Right forelimb (tissue), 1 donor: ENCODE measurements around the gene PRXL2C.
"Not testable (repeated sequence)": the region's sequence is repeated elsewhere in the genome, so short reads cannot be mapped to it uniquely, and the experiment has no call there.

Source experiments
- DNase-seq: peaks from one replicate; pipeline ENCODE4 v3.0.0-alpha.2; 2018

The PRXL2C gene

DNA sequence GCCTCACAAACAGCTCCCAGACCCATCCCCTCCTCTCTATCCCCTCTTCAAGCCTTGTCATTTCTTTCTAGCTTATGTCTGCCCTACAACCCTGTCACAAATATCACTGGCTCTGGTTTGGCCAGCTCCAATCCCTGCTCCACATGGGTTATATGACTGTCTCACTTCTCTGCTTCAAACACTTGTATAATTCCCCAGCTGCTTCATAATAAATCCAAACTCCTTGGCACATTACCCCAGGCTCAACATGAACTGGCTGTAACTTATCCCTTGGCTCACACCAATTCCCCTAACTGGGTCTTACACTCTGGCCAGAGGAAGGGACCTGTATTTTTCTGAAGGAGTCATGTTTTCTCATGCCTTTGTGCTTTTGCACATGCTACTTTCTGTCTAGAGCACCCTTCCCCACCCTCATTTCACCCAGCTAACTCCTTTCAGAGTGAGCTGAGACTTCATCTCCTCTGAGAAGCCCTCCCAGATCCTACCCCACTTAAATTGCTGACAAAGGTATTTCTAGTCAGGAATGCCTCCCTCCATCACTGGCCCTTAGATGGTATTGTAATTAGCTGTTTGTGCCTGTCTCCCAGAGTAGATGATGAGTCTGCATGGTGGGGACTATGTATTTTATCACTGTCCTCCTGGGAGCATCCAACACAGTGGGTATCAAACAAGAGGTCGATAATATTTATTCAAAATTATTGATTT is 5.3 kb downstream of the PRXL2C start:
- no peak for DNase-seq

DNA sequence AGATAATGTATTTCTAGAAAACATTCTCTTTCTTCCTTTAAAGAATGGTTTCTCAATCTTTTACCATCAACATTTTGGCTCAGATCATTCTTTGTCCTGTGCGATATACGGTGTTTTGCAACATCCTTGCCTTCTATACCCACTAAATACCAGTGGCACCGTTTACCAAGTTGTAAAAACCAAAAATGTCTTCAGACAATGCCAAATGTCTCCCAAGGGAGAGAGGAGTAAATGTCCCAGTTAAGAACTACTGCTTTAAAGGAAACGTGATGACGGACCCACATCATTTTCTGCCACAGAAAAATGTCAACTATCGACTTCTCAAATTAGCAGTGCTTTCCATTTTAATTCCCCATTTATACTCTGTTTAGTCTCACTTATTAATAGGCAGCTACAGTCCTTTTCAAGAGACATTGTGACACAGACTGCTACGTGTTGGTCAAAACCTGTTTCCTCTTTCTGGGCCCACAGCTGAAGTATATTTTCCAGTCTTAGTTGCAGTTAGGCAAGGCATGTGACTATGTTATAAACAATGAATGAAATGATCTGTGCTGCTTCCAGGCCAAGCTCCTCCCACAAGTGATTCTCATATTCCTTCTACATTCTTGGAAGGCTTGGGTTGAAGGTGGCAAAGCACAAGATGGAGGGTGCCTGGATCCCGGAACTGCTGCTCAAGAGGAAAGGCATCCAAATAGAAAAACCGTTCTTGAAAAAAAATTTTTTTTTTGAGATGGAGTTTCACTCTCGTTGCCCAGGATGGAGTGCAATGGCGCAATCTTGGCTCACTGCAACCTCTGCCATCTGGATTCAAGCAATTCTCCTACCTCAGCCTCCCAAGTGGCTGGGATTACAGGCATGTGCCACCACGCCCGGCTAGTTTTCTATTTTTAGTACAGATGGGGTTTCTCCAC is 8.8 kb downstream of the PRXL2C start:
- DNase-seq, result no peak

DNA sequence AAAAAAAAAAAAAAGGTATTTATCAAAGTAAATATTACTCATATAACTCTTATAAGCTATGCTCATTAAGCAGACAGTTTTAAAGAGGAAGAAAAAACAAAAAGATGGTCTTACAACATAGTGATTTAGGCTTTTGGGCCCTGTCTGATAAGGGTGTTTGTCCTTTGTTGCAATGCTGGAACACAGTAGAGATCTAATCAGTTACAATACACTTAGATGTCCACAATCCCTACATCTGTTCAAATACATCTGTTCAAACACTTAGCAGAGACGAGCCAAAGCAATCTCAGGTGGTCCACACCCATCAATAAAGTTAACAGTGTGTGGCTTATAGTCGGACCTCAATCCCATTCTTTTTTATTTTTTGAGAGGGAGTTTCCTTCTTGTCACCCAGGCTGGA is 11.0 kb downstream of the PRXL2C start:
- DNase-seq, result no peak

DNA sequence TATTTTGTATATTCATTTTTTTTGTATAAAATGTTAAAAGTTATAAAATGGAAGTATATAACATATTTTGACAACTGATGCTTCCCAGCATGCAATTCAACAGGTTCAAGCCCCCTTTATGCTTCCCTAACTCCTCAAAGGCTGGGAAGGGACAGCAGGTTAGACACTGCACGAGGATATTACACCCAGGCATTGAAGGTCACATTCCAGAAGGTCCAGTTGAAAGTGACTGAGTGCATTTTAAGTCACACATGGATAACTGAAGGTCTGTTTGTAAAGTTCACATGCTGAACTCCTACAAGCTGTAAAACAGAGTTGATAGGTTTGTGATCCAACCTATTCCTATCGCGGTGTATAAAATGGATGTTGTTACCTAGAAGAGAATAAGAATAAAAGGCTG is 13.6 kb downstream of the PRXL2C start:
- DNase-seq, result no peak

DNA sequence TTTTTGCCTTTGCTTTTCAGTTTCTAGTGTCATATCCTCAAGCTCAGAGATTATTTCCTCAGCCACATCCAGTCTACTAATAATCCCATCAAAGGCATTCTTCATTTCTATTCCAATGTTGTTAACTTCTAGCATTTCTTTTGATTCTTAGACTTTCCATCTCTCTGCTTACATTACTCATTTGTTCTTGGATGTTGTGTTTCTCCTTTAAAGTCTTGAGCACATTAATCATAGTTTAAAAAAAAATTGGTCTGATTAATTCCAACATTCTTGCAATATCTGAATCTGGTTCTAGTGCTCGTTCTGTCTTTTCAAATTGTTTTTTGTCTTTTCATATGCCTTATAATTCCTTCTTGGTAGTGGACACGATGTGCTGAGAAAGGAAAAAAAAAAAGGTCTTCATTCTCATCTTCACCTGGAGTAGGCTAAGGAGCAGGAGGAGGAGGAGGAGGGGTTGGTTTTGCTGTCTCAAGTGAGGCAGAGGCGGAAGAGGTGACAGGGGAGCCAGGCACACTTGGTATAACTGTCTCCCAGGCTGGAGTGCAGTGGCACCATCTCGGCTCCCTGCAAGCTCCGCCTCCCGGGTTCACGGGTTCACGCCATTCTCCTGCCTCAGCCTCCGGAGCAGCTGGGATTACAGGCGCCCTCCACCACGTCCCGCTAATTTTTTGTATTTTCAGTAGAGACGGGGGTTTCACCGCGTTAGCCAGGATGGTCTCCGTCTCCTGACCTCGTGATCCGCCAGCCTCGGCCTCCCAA is 16.3 kb downstream of the PRXL2C start:
- DNase-seq, result no peak

DNA sequence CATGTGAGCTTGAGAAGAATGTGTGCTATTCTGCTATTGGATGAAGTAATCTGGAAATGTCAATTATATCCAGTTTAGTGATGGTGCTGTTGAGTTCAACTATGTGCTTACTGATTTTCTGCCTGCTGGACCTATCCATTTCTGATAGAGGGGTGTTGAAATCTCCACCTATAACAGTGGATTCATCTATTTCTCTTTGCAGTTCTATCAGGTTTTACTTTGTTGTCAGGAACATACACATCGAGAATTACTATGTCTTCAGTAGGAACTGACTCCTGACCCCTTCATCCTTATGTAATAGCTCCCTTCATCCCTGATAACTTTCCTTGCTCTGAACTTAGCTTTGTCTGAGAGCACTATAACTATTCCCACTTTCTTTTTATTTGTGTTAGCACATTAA is 18.7 kb downstream of the PRXL2C start:
- no peak for DNase-seq

DNA sequence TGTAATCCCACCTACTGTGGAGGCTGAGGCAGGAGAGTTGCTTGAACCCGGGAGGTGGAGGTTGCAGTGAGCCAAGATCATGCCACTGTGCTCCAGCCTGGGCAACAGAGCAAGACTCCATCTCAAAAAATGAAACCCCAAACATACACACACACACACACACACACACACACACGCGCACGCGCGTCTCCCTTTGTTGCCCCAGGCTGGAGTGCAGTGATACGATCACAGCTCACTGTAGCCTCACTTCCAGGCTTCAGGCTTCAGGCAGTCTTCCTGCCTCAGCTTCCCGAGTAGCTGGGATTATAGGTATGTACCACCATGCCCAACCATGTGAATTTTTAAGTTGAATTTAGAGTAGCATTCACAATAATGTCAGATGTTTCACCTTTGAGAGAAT is 21.5 kb downstream of the PRXL2C start:
- not testable (repeated sequence) for DNase-seq

DNA sequence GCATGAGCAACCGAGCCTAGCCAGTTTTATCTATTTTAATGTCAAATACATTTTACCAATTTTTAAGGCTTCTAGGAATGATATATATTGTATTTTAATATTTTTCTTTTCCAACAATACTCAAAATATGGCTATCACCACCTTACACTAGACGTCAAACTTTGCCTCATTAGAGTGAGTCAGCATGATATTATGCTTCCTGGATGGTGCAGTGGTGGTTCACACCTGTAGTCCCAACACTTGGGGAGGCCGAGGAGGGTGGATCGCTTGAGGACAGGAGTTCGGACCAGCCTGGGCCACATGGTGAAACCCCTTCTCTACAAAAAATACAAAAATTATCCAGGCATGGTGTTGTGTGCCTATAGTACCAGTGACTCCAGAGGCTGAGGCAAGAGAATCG is 28.2 kb downstream of the PRXL2C start:
- DNase-seq, result no peak

DNA sequence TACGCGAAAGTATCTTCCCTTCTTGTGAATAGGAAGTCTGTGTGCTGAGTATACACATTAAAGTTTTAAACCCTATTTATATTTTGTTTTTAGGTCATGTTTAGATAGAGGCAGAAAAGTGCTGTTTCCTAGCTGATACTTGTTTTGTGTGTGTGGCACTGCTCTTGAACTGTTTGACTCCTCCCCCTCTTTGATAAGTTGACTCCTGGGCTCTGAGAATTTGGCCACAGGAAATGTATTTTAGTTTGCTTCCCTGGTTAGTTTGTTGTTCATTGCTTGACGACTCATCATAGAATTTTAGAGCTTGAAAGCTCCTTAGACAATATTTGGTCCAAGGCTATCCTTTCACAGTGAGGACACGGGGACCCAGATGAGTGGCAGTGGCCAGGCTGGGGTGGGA is 33.5 kb downstream of the PRXL2C start:
- DNase-seq, result no peak

DNA sequence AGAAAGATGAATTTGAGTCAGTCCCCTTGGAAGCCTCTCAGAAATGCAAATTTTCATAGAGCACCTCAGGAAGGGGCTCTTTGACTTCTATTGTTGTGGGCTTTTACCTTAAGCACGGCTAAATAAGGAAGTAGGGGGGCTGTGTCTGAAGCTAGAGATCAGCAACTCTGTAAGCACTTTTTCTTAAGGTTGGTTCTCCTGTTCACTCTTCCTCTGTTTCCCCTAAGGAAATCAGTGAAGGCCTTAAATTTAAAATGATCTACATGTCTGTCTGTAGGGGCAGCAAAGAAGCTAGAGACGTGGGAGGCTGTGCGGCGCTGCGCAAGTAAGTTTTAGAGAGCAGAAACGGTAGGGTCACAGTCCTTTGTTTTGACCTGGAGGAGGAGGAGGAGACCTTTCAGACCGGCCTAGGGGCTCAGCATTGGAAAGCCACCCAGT is 34.3 kb downstream of the PRXL2C start:
- DNase-seq, result no peak

DNA sequence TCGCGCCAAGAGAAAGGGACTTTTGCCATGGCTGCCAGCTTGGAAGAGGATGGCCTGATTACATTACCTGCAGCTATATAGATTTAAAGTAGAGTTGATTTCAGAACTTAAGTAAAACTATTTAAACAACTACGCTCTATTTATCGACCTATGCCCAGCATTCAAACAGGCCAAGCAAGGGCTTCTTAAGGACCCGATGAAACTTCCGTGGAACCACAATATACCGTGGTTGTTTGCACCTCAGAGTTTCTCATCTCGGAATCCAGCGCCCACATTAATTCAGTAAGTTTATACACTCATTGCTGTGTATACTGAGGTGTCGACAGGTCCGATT is 35.0 kb downstream of the PRXL2C start:
- no peak for DNase-seq

DNA sequence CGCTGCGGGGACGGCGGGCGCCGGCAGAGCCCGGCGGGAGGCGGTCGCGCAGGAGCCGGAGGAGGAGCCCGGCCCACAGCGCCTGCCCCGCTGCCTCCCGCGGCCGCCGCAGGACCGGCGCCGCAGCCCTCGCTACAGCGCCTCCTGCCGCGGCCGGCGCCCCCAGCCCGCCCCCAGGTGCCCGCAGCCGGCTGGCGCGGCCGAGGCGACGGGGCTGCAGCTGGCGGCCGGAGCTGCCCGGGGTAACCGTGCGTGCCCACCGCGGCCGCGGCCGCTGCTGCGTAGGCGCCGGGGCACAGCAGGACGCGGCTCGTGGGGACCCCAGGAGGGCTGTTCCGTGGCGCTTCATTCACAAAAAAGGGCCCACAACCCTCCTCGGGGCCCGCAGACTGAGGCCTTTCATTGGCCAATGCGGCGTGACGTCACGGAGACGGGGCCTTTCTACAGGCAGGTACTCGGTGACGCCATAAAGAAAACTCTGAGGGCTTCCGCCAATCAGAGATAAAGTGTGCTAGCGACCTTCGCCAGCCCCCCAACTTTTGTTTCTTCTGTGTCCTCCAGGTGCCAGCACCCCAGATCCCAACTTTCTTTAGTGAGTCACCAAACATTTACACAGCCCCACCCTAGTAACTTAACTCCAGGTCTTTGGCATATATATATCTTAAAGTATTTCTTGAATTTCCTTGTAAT is 35.5 kb downstream of the PRXL2C start, which contains the start of gene CDC14B:
Gene CDC14B, minus strand, starts transcription at position 353 of the 690 bp plus-strand sequence. CDS start 465 bp downstream, outside the sequence.
- peak; percentile 90 for DNase-seq

DNA sequence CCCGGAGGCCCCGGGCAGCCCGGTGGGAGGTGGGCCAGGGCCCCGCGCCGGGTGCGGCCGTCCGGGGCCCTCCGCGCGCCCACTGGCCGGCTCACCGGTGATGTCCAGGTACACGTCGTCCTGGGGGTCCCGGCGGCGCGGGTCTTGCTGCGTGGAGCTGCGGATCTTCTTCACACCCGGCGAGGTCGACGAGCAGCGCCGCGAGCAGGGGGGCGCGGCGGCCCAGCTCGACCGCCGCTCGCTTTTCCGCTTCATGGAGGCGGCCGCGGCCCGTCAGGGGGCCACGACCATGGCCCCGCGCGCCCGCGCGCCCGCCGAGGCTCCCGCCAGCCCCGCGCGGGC is 36.0 kb downstream of the PRXL2C start:
- DNase-seq, result no peak

DNA sequence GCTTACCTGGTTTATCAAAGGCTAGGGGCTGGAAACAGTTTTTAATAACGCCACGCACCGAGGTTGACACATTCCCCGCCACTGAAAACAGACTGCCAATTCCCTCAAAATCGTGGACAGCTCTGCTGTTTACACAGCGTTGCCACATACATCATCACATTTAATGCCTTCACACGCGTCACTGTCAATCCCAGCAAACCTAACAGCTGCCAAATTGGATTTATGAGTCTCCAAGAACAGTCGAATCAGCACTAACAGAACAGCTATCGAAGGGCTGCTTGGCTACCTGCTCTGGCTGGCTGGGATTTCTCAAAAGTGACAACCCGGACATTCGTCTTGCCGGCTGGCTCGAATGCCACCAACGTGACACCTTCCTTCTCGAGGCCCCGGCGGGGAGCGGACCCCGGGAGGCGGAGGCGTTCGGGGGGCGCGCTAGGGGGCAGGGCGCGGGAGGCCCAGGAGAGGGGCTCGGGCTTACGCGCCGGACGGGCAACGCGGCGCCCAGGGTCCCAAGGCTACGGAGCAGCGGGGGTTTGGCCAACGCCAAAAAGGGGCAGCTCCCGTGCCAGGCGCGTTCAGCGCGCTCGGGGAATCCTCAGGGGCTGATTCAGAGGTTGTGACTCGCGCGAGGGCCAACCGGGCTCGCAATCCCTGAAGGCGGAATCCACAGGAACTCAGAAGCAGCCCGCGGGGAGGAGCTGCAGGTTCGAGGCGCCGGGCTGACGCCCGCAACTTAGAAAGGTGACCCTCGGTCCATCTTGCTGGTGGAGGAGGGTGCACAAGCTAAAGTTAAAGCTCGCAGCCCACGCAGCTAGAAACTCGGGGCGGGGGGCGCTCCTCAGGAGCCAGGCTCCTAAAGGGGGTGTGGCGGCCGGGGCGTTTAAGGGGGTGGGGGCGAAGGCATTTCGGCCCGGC is 36.7 kb downstream of the PRXL2C start:
- peak; percentile 72 for DNase-seq

DNA sequence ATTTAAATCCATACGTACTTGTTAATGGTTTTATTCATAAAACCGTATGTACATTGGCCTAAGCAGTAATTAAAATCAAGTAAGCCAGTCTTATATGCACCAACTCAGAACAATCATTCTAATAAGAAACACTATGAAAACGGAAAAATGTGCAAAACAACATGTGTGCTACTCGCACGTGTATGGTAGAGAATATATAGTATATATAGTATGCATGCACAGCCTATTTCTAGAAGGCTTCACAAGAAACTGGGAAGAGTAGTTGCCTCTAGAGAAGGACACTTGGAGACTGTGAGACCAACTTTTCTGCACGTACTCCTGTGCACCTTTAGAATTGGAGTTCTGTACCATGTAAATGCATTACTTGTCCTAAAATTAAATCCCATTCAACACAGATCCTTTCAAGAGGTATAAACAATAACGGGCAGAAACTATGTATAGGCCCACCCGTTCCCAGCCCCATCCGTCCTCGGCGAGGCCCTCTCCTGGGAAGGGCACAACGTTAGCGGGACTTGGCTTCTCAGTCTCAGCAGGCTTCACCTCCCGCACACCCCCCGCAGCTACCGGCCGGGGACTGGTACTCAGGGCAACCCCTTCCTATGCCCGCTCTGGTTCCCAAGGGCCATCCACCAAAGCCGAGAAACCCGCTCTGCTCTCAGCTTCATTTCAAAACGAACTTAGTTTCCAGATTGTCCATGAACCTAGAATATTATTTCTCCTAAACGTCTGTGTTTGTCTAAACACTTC is 37.5 kb downstream of the PRXL2C start:
- peak; percentile 49 for DNase-seq

DNA sequence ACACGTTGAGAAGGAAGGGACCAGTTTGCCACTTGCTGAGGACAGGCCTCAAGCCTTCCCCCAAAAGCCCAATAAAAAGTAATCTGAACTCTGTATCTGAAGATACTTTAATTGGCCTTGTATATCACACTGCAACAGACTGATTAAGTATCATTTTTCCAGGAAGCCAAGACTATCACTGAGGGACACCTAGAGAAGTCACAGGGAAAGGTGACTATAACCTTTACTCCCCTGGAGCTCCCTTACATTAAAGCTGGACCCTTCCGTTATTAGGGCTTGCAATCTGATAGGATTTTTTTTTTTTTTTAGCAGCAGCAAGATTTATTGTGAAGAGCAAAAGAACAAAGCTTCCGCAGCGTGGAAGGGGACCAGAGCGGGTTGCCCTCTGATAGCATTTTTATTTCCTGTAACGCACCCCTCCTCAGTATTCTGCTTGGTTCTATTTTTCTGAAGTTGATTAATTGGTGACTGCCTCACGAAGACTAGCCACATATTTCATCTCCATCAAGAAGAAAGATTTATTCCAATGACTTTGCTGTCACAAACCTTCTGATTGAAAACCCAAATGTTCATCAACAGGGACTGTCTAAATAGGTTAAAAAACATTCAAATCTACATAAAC is 38.2 kb downstream of the PRXL2C start:
- no peak for DNase-seq

DNA sequence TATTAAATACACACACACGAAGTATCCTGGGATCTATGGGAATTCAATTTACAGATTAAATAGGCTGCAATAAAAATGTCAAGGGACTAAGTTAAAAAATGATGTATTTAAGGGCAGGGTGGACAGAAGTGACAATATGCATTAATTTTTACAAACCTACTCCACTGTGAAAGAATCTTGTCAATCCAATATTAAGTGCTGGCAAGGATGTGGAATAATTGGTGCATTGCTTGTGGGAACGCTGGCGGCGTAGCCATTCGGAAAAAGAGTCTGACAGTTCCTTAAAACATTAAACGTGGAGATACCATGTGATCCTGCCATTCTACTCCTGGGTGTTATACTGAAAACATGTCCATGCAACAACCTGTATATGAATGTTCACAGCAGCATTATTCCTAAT is 39.7 kb downstream of the PRXL2C start:
- no peak for DNase-seq

DNA sequence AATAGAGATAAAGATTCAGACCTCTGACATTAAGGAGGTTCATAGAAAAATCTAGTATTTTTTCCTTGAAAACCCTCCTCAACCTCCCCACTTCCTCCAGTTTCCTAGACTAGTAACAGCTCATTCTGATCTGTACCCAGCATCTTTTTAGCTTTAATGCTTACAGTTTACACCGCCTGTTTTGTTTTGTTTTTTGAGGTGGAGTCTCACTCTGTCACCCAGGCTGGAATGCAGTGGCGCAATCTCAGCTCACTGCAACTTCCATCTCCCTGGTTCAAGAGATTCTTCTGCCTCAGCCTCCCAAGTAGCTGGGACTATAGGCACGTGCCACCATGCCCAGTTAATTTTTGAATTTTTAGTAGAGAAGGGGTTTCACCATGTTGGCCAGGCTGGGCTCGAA is 40.5 kb downstream of the PRXL2C start:
- not testable (repeated sequence) for DNase-seq

DNA sequence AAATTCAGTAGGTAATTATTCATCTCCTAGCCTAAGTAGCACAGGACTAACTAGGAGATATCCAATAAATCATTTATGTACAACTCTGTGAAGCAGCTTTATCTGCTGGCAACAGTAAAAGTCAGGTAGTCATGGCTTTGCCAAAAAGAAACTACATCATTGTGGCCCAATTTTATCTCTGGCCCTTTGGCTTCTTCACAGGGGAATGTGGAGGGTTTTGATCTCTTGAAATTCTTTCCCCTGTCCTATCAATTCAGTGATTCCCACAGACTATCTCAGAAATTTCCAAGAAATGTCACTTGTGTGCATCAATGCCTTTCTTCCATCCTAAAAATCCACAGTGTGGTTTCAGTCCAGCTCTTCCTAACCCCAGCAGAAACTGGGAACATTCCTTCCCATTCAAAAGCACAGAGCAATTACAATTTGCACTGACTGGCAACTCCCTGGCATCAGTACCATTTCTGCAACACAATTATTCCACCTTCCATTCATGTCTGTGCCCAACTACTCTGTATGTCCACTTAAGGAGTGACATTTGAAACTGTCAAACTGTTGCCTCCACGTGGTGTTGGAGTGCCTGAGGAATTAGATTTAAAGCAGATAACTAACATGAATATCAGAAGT is 42.0 kb downstream of the PRXL2C start:
- no peak for DNase-seq
